Measurements from ENCODE around the gene GNB2.

The GNB2 gene

GRCh38 chr7:100691676-100692577 is 18.4 kb downstream of the GNB2 start:
- Histone ChIP-seq H3K9ac (ENCODE audit: low read length) (no peak overlapping the region), H3K9me3 (replicated peaks; ENCODE audit: insufficient read depth, low read length) (no peaks in the 10 kb centered on the region), H3K4me3 (ENCODE audit: low read length) (no peak overlapping the region), H2AFZ (ENCODE audit: low read length) (no peak overlapping the region), H3K36me3 (replicated peaks; ENCODE audit: insufficient read depth, low read length) (0 out of 2 replicates have a peak, but pooled peaks cover 3% of the 10 kb centered on the region), H3K27me3 (replicated peaks; ENCODE audit: insufficient read depth, low read length) (peaks cover 20% of the 10 kb centered on the region), H3K27ac (ENCODE audit: low read length) (no peak overlapping the region), H3K4me1 (ENCODE audit: low read length) (peaks cover 25% of the 10 kb centered on the region), H3K9me2 (replicated peaks; ENCODE audit: insufficient read depth, low read length) (no peaks in the 10 kb centered on the region), H3F3A (ENCODE audit: insufficient read depth, low read length) (peaks cover 13% of the 10 kb centered on the region), H3K79me2 (ENCODE audit: low read length) (peaks cover 53% of the 10 kb centered on the region), H4K20me1 (ENCODE audit: insufficient read depth, low read length) (peaks cover 4% of the 10 kb centered on the region; the same call in 1 of the 2 replicates), H3K4me2 (ENCODE audit: low read depth, low read length) (peak overlapping the region; percentile 71; the same call in 1 of the 2 replicates)
- TF ChIP-seq CTCF (IDR thresholded peaks at IDR 0.05; ENCODE audit: low read length) (peak; percentile 86), EZH2 (optimal IDR thresholded peaks at IDR 0.05; ENCODE audit: low read depth, low read length) (no peak)
- DNase-seq: peak; percentile 74

- peaks cover 53% of the 10 kb centered on the region for H3K79me2 ChIP-seq (ENCODE audit: low read length)
- peaks cover 4% of the 10 kb centered on the region; the same call in 1 of the 2 replicates for H4K20me1 ChIP-seq (ENCODE audit: insufficient read depth, low read length)
- H3K9ac ChIP-seq (ENCODE audit: low read length): no peak overlapping the region
- H3K27me3 ChIP-seq (replicated peaks; ENCODE audit: insufficient read depth, low read length): peaks cover 27% of the 10 kb centered on the region
- H3K9me2 ChIP-seq (replicated peaks; ENCODE audit: insufficient read depth, low read length): no peaks in the 10 kb centered on the region
- no peak for DNase-seq
- peak overlapping the region; percentile 91; the same call in 1 of the 2 replicates for H3K4me3 ChIP-seq (ENCODE audit: low read length)
- H3K4me2 ChIP-seq (ENCODE audit: low read depth, low read length): peak overlapping the region; percentile 71
- H3F3A ChIP-seq (ENCODE audit: insufficient read depth, low read length): peaks cover 13% of the 10 kb centered on the region
- TF ChIP-seq EZH2phosphoT487 (IDR thresholded peaks at IDR 0.05; ENCODE audit: low read length): no peak
- TF ChIP-seq CTCF (IDR thresholded peaks at IDR 0.05; ENCODE audit: low read length): no peak
- no peak for TF ChIP-seq EZH2 (optimal IDR thresholded peaks at IDR 0.05; ENCODE audit: low read depth, low read length)
- no peak overlapping the region for H2AFZ ChIP-seq (ENCODE audit: low read length)
- no peak overlapping the region for H3K27ac ChIP-seq (ENCODE audit: low read length)
- 0 out of 2 replicates have a peak, but pooled peaks cover 3% of the 10 kb centered on the region for H3K36me3 ChIP-seq (replicated peaks; ENCODE audit: insufficient read depth, low read length)
- H3K4me1 ChIP-seq (ENCODE audit: low read length): peaks cover 25% of the 10 kb centered on the region
- H3K9me3 ChIP-seq (replicated peaks; ENCODE audit: insufficient read depth, low read length): no peaks in the 10 kb centered on the region
Observed at GRCh38 chr7:100692578-100692961, 19.0 kb downstream of the GNB2 start.

- Histone ChIP-seq H3K9me3 (replicated peaks; ENCODE audit: insufficient read depth, low read length) (no peaks in the 10 kb centered on the region), H3K4me3 (ENCODE audit: low read length) (peak overlapping the region; percentile 91), H3K27ac (ENCODE audit: low read length) (no peak overlapping the region), H3K9me2 (replicated peaks; ENCODE audit: insufficient read depth, low read length) (no peaks in the 10 kb centered on the region), H3F3A (ENCODE audit: insufficient read depth, low read length) (peaks cover 13% of the 10 kb centered on the region), H3K4me1 (ENCODE audit: low read length) (peaks cover 25% of the 10 kb centered on the region), H3K79me2 (ENCODE audit: low read length) (peaks cover 49% of the 10 kb centered on the region), H2AFZ (ENCODE audit: low read length) (0 out of 2 replicates have a peak overlapping the region, but pooled peaks have one; percentile 27), H4K20me1 (ENCODE audit: insufficient read depth, low read length) (peaks cover 4% of the 10 kb centered on the region; the same call in 1 of the 2 replicates), H3K27me3 (replicated peaks; ENCODE audit: insufficient read depth, low read length) (peaks cover 29% of the 10 kb centered on the region), H3K4me2 (ENCODE audit: low read depth, low read length) (peak overlapping the region; percentile 71), H3K36me3 (replicated peaks; ENCODE audit: insufficient read depth, low read length) (no peaks in the 10 kb centered on the region), H3K9ac (ENCODE audit: low read length) (peak overlapping the region; percentile 81)
- no peak for DNase-seq
- TF ChIP-seq EZH2phosphoT487 (IDR thresholded peaks at IDR 0.05; ENCODE audit: low read length) (no peak), CTCF (IDR thresholded peaks at IDR 0.05; ENCODE audit: low read length) (no peak), EZH2 (optimal IDR thresholded peaks at IDR 0.05; ENCODE audit: low read depth, low read length) (no peak)
Observed at GRCh38 chr7:100693312-100694097, 20.0 kb downstream of the GNB2 start.
